AG04449 (cell line): ENCODE results near the gene TEX22.

ENCODE experiments used
- CTCF ChIA-PET: fragments of 350-600 bp; formaldehyde crosslinking; extraction: SDS; loops from one replicate; lab custom pipeline; 2021; ENCODE audit warnings: antibody characterized with exemption; lab: Yijun Ruan, JAX
- POLR2A ChIA-PET: fragments of 400-600, 350-600 bp; formaldehyde crosslinking; extraction: SDS; loops from one replicate; lab custom pipeline; 2020; ENCODE audit warnings: antibody characterized with exemption, inconsistent platforms; lab: Yijun Ruan, JAX
- DNase-seq: peaks from one replicate; pipeline ENCODE4 v3.0.0-alpha.2; 2010; ENCODE audit warnings: low read depth, low spot score
- H3K4me3 ChIP-seq: 2 replicates; pipeline ENCODE4 v1.5.1; 2011; ENCODE audit warnings: low read depth, mild to moderate bottlenecking, control low read depth, low read length
- TF ChIP-seq, protein P1 (sequence below): IDR thresholded peaks from one replicate; pipeline ENCODE4 v1.5.1; 2011; ENCODE audit warnings: mild to moderate bottlenecking, moderate library complexity, low read length, control low read depth, inconsistent platforms; ENCODE audit not compliant: insufficient read depth; ENCODE audit errors: missing control alignments

Gene TEX22

DNA sequence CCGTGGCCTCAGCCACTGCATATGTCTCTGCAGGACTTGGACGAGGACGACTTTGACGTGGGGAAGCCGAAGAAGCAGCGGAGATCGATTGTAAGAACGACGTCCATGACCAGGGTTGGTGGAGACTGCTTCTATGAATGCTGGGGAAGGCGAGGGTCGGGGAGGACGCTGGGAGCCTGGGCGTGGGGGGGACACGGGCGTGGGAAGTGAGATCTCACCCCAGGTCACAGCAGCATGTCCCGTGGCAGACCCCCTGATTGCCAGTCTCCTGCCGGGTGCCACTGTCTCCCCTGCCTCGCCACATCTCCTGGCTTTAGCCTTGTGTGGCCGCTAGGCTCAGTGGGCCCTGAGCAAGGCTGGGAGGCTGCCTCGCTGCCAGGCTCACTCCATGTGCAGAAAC lies 29.9 kb upstream of the TEX22 start:
- TF ChIP-seq, protein P1, sequence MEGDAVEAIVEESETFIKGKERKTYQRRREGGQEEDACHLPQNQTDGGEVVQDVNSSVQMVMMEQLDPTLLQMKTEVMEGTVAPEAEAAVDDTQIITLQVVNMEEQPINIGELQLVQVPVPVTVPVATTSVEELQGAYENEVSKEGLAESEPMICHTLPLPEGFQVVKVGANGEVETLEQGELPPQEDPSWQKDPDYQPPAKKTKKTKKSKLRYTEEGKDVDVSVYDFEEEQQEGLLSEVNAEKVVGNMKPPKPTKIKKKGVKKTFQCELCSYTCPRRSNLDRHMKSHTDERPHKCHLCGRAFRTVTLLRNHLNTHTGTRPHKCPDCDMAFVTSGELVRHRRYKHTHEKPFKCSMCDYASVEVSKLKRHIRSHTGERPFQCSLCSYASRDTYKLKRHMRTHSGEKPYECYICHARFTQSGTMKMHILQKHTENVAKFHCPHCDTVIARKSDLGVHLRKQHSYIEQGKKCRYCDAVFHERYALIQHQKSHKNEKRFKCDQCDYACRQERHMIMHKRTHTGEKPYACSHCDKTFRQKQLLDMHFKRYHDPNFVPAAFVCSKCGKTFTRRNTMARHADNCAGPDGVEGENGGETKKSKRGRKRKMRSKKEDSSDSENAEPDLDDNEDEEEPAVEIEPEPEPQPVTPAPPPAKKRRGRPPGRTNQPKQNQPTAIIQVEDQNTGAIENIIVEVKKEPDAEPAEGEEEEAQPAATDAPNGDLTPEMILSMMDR = no peak
- DNase-seq = no peak
- POLR2A ChIA-PET = no interaction called here
- CTCF ChIA-PET = interaction anchor here (0.8 to 6.6 kb wide), 5 partner anchors 9 to 121 kb away, joined by 3 to 91 read pairs (median 3); no protein-coding TSS in a partner anchor
- no peak overlapping the region for H3K4me3 ChIP-seq

DNA sequence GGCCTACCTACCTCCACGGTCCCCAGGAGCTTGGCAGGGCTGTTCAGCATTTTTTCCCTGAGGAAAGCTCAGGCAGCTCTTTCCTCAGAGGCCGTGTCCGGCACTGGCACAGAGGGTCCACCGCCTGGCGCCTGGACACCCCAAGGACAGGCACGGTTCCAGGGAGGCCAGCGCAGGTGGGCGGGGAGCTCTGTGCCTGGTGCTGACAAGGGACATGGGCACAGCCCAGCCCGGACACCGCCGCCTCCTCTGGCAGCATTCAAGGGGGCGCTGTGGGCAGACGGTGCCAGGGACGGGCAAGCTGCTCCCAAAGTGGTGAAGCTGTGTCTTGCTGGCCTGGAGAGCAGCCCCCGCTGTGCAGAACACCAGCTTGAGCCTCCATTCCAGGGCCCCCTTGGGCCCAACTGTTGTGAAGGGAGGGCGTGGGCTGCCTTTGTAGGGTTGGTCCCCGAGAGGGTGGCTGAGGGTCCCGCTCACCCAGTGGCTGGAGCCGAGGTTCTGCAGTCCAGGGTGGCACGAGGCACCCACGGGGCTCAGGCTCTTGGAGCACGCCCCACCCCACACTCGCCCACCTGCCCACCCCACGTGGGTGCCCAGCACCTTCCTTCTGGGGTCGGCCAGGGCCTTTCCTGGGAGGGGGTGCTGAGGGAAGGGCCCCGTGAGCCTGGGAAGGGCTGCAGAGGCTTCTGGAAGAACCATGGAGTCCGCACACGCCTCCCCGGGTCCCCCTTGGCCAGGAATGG lies 29.3 kb upstream of the TEX22 start:
- DNase-seq = no peak
- ChIA-PET POLR2A (no interaction called here), CTCF (interaction anchor here (0.8 to 6.6 kb wide), 5 partner anchors 8 to 120 kb away, joined by 3 to 91 read pairs (median 3); no protein-coding TSS in a partner anchor)
- H3K4me3 ChIP-seq = no peak overlapping the region
- TF ChIP-seq, protein P1 = no peak

DNA sequence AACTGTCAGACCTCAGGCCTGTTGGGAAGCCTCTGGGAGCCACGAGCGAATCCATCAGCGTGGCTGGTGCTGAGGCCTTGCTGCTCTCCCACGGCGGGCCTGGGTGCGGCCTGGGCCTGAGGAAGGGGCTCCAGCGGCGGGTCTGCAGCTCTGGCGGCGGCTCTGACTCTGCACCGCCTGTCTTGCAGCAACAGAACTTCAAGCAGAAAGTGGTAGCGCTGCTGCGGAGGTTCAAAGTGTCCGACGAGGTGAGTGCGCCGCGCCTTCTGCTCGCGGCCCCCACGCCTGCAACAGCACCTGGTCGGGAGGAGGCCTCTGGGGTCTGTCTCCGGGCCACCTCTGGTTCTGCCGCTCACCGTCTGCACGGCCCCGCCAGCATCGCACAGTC lies 28.7 kb upstream of the TEX22 start:
- TF ChIP-seq, protein P1 = no peak
- ChIA-PET CTCF (interaction anchor here (1.1 to 6.6 kb wide), 9 partner anchors 11 to 163 kb away, joined by 3 to 91 read pairs (median 6); no protein-coding TSS in a partner anchor), POLR2A (no interaction called here)
- DNase-seq = no peak
- H3K4me3 ChIP-seq = no peak overlapping the region

DNA sequence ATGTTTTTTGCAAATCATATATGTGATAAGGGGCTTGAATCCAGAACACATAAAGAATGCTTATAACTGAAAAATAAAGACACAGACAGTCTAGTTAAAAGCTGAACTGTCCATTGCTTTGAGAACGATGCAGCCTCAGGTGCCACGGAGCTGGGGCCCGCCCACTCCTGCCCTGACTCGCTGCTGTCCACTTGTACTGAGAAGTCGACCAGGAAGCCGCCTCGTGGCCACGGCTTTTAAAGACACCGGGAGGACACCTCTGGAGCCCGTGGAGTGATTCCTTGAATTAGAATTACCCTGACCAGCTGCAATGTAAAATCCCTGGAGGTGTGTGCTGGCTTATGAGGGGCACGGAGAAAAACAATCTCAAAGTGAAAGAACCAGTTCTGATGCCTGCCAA lies 23.9 kb upstream of the TEX22 start:
- TF ChIP-seq, protein P1 = no peak
- H3K4me3 ChIP-seq = no peak overlapping the region
- DNase-seq = no peak
- POLR2A ChIA-PET = no interaction called here
- CTCF ChIA-PET = interaction anchor here (1.0 to 2.9 kb wide), 6 partner anchors 9 to 171 kb away, joined by 3 to 11 read pairs (median 5); no protein-coding TSS in a partner anchor

DNA sequence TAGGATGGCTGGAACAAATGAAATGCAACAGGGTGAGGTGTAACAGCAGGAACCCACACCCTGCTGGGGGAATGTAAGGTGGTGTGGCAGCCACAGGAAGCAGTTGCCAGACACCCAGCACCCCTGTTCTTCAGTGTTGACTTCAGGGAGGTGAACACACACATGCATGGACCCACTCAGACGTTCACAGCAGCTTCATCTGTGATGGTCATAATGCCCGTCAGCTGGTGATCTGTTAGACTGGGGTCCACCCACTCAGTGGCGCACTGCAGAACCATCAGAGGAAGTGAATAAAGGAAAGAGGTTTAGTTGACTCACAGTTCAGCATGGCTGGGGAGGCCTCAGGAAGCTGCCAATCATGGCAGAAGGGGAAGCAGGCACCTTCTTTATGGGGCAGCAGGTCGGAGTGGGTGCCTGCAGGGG lies 22.7 kb upstream of the TEX22 start:
- H3K4me3 ChIP-seq = no peak overlapping the region
- TF ChIP-seq, protein P1 = no peak
- ChIA-PET CTCF (interaction anchor here (2.9 kb wide), 1 partner anchor 114 kb away, joined by 11 read pairs; no protein-coding TSS in a partner anchor), POLR2A (no interaction called here)
- DNase-seq = no peak

DNA sequence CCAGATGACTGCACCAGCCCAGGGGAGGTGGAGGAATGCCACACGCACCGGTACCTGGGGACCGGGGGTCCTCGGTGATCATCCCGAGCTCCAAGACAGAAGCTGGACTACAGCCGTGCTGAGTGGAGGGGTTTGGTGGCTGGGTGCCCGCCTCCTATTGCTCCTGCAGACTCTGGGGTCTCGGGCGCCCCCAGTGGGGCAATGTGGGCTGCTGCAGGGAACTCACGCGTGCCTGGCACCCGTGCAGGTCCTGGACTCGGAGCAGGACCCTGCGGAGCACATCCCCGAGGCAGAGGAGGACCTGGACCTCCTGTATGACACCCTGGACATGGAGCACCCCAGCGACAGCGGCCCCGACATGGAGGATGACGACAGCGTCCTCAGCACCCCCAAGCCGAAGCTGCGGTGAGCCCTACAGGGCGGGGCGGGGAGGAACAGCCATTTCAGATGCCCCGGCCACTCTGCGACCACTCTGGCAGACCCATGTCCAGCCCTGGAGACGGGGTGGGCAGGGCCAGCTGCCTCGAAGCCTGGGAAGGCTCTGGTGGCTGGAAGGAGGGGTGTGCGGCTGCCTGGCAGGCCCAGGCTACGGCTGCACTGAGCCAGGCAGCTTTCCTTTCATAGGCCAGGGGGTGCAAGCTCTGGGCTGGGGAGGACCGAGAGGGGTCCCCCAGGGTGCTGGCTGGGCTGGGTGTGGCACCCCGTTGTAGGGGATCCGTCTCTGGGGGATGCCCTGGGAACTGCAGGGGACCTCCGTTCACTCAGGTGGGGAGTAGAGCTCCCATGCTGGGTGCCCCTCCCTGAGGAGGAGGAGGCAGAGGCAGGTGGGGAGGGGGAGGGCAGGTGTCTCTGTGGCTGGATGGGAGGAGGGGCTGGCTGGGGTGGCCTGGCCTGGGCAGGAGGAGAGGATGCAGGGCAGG lies 21.6 kb upstream of the TEX22 start:
- DNase-seq = no peak
- CTCF ChIA-PET = interaction anchor here (0.8 to 2.9 kb wide), 4 partner anchors 9 to 113 kb away, joined by 3 to 11 read pairs (median 3); no protein-coding TSS in a partner anchor
- TF ChIP-seq, protein P1 = no peak
- H3K4me3 ChIP-seq = no peak overlapping the region
- POLR2A ChIA-PET = no interaction called here
